NCI-H128 (cell line): ENCODE data around the gene GSS.

Experiments
- DNase-seq: peaks from one replicate; lab custom pipeline; 2025; ENCODE audit not compliant: unreplicated experiment; lab: John Stamatoyannopoulos, UW

Gene GSS

DNA sequence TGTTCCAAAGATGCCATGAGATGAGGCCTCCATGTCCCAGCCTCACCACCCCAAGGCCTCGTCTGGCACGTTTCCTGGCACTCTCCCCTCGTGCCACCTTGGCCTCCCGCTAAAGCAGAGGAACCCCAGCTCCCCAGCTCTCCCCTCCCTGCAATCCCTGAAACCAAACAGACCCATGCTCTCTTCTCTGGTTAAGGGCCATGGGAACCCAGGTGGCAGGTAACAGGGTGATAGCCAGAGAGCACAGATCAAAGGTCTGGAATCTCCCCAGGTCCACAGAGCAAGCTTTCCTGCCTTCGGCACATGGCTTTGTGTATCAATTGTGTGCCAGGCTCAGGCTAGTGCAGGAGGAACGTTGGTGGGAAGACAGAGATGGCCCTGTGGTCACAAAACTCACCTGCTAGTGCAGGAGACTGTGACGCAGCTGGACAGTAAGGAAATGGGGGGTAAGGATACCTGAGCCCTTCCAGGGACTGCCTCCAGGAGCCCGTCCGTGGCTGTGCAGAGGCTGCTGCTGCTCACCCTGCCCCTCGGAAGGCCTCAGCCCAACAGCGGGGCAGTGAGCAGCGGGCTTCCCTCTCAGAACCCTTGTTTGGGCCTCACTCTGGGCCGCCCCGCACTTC is 39.0 kb upstream of the GSS start:
- no peak for DNase-seq

GRCh38 chr20:34993941-34994508 is 38.4 kb upstream of the GSS start:
- DNase-seq: no peak

- DNase-seq: no peak
Observed at GRCh38 chr20:34992751-34993417, 37.3 kb upstream of the GSS start.

GRCh38 chr20:34990661-34991214 is 35.1 kb upstream of the GSS start:
- DNase-seq: no peak

GRCh38 chr20:34990231-34990630 is 34.6 kb upstream of the GSS start:
- no peak for DNase-seq

GRCh38 chr20:34989670-34990069 is 34.1 kb upstream of the GSS start:
- DNase-seq: no peak

DNA sequence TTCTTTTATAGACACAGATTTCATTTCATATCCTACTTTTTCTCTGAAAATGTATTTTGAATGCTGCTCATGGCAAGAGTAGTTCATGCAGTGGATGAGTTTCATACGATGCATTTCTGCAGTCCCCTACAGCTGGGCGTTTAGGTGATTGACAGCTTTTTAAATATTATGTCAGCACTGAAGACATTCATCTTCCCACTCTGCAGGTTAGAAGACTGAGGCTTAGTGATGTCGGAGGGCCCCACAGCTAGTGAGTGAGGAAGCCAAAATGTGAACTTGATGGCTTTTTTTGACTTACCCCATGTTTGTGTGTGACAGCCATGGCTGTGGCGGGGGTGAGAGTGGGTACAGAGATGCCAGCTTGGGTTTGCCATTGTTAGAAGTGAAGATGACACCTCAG is 33.5 kb upstream of the GSS start:
- no peak for DNase-seq

- no peak for DNase-seq
Observed at GRCh38 chr20:34988191-34988540, 32.6 kb upstream of the GSS start.

- DNase-seq: no peak
Observed at GRCh38 chr20:34987288-34988190, 31.9 kb upstream of the GSS start.

DNA sequence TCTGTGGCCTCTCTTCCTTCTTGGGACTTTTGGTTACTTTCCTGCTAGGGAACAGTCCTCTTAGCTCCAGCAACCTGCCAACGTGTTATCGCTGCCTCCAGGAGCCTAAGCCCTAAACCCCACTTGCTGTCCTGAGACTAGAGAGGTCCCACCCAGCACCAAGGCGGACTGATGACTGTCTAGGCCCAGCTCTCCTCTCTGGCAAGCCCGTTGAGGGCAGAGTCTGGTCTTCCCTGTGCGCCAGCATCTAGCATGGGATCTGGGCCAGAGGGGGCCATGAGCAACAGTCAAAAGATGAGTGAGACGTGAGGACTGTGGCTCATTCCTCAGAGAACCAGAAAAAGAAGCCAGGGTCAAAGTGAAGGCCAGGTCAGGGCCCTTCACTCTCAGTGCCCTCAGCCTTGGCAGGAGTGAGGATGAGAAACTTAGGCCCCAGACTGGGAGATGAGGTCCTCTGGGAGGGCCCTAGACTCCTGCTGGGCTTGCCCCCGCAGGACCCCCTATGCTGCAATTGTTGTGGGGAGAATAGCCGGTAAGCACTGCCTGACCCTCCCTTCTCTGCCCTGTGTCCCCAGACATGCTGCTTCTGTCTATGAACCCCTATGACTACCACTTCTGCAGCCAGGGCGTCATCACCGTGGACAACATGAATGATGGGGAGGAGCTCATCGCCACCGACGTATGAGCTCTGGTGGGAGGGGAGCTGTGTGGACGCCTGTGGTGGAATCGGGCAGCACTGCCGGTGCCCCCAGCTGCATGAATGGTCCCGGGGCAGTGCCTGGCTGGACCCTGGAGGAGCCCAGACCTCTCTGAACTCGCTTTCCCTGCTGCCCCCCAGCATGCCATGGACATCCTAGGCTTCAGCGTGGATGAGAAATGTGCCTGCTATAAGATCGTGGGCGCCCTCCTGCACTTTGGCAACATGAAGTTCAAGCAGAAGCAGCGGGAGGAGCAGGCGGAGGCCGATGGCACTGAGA is 31.0 kb upstream of the GSS start:
- DNase-seq: no peak

DNA sequence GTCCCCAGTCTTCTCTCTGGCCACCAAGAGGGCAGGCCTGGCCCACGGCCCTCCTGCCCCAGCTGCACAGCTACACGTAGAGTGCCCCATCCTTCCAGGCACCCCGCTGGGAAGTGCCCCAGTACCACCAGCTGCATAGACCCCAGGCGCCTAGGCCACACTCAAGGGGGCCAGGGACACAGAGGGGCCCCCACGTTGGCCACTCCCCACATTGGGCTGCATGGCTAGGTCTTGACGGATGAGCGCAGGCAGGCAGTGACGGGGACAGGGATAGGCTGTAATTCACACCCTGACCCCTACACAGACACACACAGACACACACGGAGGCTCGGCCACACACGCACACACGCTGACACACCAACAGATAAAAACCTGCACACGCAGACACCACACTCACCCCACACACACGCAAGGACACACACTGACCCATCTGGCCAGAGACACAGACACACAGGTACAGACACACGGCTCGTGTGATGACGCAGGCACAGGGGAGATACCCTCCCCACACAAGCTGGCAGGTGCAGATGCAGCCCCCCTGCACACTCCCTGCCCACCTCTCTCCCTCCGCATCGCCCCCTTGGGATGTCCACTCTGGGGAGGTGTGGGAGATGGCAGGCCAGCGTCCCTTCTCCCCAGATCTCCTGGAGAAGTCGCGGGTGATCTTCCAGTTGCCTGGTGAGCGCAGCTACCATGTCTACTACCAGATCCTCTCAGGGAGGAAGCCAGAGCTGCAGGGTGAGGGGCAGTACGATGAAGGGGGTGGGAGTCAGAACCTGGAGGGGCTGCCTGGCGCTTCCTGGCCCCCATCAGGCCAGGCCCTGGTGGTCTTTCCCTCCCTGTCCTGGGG is 30.1 kb upstream of the GSS start:
- no peak for DNase-seq

- DNase-seq: no peak
Observed at GRCh38 chr20:34984756-34985261, 29.2 kb upstream of the GSS start.

DNA sequence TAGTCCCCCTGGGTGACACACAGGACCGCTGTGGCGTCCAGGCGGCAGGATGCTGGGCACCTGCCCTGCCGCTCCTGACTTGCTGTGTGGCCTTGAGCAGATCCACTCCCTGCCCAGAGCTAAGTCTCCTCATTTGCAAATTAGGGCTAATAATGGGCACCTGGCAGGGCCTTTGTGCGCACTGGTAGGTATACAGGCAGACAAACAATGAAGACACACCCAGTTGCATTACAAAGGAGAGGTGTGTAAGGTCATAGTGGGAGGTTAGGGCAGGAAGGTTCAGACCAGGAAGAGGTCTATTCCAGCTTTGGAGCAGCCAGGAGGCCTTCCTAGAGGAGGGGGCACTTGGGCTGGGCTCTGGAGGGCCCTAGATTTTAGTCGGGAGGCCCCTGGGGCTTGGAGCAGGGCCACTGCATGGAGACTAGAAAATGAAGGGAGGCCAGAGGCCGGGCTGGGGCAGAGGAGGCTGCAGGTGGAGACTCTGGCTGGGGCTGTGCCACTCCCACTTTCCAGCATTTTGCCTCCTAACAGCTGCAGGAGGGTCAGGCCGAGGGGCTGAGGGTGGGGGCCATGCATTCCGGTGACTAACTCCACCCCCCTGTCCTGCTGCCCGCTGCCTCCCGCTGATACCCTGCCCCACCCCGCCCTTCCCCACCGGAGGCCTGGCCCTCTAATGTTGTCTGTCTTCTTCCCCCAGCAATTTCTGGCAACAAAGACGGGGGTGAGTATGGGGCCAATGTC is 28.6 kb upstream of the GSS start:
- no peak for DNase-seq

- DNase-seq: no peak
Observed at GRCh38 chr20:34983089-34983820, 27.6 kb upstream of the GSS start.

- DNase-seq: no peak
Observed at GRCh38 chr20:34982270-34983088, 26.9 kb upstream of the GSS start.

DNA sequence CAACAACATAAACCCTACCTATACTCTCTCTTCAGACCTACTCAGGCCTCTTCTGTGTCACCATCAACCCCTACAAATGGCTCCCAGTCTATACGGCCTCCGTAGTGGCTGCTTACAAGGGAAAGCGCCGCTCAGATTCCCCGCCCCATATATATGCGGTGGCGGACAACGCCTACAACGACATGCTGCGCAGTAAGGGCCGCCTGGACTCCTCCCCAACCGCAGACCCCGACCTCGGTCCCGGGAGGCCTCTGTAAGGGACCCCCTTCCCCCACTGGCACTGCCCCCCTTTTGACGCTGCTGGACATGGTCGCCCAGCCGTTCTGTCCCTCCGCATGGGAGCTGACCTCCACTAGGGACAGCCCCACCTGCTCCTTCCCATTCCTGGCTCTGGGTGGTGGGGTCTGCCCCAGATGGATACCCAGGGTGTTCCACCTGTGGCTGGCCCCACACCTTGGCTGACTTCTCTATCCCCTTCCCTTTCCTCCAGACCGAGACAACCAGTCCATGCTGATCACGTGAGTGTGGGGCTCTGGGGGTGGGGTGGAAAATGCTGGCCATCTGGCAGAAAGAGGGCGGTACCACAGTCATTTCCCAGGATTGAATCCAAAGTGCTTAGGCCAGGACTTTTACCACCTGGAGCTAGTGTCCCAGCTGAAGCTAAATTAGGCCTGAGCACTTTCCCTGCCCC is 25.1 kb upstream of the GSS start:
- no peak for DNase-seq
